ENCODE results near the gene MORN1. TPM values are rescaled to one million over a fixed set of nuclear protein-coding genes. Genes with fewer than 3 reads are reported as not detected.

The MORN1 gene
- total RNA-seq, 2 experiments from 2014 or later = 5.3 to 6.5 TPM

- Mint-ChIP-seq H3K4me1 (ENCODE audit: low read depth) (no peaks in the 10 kb centered on the region), H3K9me3 (no peaks in the 10 kb centered on the region), H3K27me3 (no peaks in the 10 kb centered on the region), H3K4me3 (no peak overlapping the region), H3K36me3 (ENCODE audit: low read depth) (no peaks in the 10 kb centered on the region), H3K27ac (no peak overlapping the region)
- H3K4me3 ChIP-seq (ENCODE audit: low read length) = no peak overlapping the region
- POLR2A ChIA-PET = no interaction called here
- no peak overlapping the region for H3K27ac ChIP-seq (ENCODE audit: low read depth in 1 of 2, low read length in 2 of 2)
- H3K36me3 ChIP-seq (ENCODE audit: insufficient read depth, low read length) = no peaks in the 10 kb centered on the region
- CTCF ChIA-PET = no interaction called here
- H3K4me1 ChIP-seq (ENCODE audit: insufficient read depth, low read length) = no peaks in the 10 kb centered on the region
- intact Hi-C loops (cut with DNase I, micrococcal nuclease) = no loop called here
- H3K27me3 ChIP-seq (ENCODE audit: control insufficient read depth in 1 of 2, insufficient read depth in 2 of 2, low read length in 2 of 2) = no peaks in the 10 kb centered on the region
- DNase-seq (no peak), ATAC-seq (ENCODE audit: poor library complexity) (no peak)
- TF ChIP-seq, protein P1, sequence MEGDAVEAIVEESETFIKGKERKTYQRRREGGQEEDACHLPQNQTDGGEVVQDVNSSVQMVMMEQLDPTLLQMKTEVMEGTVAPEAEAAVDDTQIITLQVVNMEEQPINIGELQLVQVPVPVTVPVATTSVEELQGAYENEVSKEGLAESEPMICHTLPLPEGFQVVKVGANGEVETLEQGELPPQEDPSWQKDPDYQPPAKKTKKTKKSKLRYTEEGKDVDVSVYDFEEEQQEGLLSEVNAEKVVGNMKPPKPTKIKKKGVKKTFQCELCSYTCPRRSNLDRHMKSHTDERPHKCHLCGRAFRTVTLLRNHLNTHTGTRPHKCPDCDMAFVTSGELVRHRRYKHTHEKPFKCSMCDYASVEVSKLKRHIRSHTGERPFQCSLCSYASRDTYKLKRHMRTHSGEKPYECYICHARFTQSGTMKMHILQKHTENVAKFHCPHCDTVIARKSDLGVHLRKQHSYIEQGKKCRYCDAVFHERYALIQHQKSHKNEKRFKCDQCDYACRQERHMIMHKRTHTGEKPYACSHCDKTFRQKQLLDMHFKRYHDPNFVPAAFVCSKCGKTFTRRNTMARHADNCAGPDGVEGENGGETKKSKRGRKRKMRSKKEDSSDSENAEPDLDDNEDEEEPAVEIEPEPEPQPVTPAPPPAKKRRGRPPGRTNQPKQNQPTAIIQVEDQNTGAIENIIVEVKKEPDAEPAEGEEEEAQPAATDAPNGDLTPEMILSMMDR (IDR thresholded peaks at IDR 0.05) = no peak
- H3K9me3 ChIP-seq (ENCODE audit: control insufficient read depth in 1 of 2, insufficient read depth in 1 of 2, low read length in 2 of 2) = no peaks in the 10 kb centered on the region
These were observed 44.0 kb downstream of the MORN1 start for GRCh38 chr1:2347409-2347785.

DNA sequence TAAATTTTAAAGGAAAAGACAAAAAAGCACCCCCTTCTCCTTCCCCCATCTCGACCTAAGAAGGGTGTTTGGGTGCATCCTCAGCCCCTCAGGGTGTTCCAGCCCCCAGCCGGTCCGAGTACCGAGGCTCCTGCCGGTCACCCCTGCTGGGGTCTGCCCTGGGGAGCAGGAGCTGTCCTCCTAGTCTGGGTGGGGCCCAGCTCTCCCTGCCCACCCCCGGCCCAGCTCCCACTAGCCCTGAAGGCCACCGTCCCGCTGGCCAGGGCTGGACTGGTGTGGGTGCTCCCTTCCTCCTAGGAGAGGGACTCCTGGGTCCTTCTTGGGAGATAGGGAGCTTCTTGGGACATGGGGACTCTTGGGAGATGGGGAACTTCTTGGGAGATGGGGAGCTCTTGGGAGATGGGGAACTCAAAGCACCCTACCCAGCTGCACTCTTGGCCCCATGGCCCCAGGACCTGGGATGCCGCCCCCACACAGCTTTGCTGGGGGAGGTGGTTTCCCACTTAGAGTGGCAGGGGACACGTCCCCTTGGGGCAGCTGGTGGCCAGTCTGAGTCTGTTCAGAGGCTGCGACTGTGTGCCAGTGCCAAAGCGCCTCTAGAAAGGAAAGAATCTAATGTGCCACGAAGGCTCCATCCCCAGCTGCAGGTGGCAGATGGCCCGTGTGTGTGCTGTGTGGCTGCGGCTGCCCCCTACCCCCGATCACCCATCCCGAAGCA lies 44.5 kb downstream of the MORN1 start:
- Mint-ChIP-seq H3K27ac (no peak overlapping the region), H3K9me3 (no peaks in the 10 kb centered on the region), H3K4me3 (no peak overlapping the region), H3K4me1 (ENCODE audit: low read depth) (no peaks in the 10 kb centered on the region), H3K36me3 (ENCODE audit: low read depth) (no peaks in the 10 kb centered on the region), H3K27me3 (no peaks in the 10 kb centered on the region)
- no peaks in the 10 kb centered on the region for H3K36me3 ChIP-seq (ENCODE audit: insufficient read depth, low read length)
- H3K27ac ChIP-seq (ENCODE audit: low read depth in 1 of 2, low read length in 2 of 2) = no peak overlapping the region
- ATAC-seq (ENCODE audit: poor library complexity) (no peak), DNase-seq (no peak)
- no peak overlapping the region for H3K4me3 ChIP-seq (ENCODE audit: low read length)
- H3K4me1 ChIP-seq (ENCODE audit: insufficient read depth, low read length) = no peaks in the 10 kb centered on the region
- no peaks in the 10 kb centered on the region for H3K9me3 ChIP-seq (ENCODE audit: control insufficient read depth in 1 of 2, insufficient read depth in 1 of 2, low read length in 2 of 2)
- TF ChIP-seq, protein P1 (IDR thresholded peaks at IDR 0.05) = no peak
- H3K27me3 ChIP-seq (ENCODE audit: control insufficient read depth in 1 of 2, insufficient read depth in 2 of 2, low read length in 2 of 2) = no peaks in the 10 kb centered on the region
- POLR2A ChIA-PET = no interaction called here
- CTCF ChIA-PET = no interaction called here
- intact Hi-C loops (cut with DNase I, micrococcal nuclease) = no loop called here

- Mint-ChIP-seq H3K4me1 (ENCODE audit: low read depth) (no peaks in the 10 kb centered on the region), H3K36me3 (ENCODE audit: low read depth) (no peaks in the 10 kb centered on the region), H3K4me3 (no peak overlapping the region), H3K27ac (no peak overlapping the region), H3K27me3 (no peaks in the 10 kb centered on the region), H3K9me3 (no peaks in the 10 kb centered on the region)
- ChIA-PET POLR2A (no interaction called here), CTCF (no interaction called here)
- Histone ChIP-seq H3K36me3 (ENCODE audit: insufficient read depth, low read length) (no peaks in the 10 kb centered on the region), H3K4me1 (ENCODE audit: insufficient read depth, low read length) (no peaks in the 10 kb centered on the region), H3K27ac (ENCODE audit: low read depth in 1 of 2, low read length in 2 of 2) (no peak overlapping the region), H3K9me3 (ENCODE audit: control insufficient read depth in 1 of 2, insufficient read depth in 1 of 2, low read length in 2 of 2) (no peaks in the 10 kb centered on the region), H3K4me3 (ENCODE audit: low read length) (no peak overlapping the region), H3K27me3 (ENCODE audit: control insufficient read depth in 1 of 2, insufficient read depth in 2 of 2, low read length in 2 of 2) (no peaks in the 10 kb centered on the region)
- ATAC-seq (ENCODE audit: poor library complexity) (no peak), DNase-seq (peak in 1 of 14 experiments; percentile 5)
- TF ChIP-seq, protein P1 (IDR thresholded peaks at IDR 0.05) = no peak
- intact Hi-C loops (cut with DNase I, micrococcal nuclease) = no loop called here
These were observed 45.9 kb downstream of the MORN1 start for GRCh38 chr1:2345297-2346075.

All from CD4-positive, alpha-beta T cell (primary cell).